Mucosa of descending colon (tissue), 3 donors: ENCODE data around the gene SNED1. TPM values are rescaled to one million over a fixed set of nuclear protein-coding genes. Genes with fewer than 3 reads are reported as not detected.
A peak's percentile ranks its signal among the peaks of the same experiment; 100 is the strongest.

Experiments used
- ATAC-seq: fragments of 200-7000 bp; cut with Tn5 transposase; one replicate; pipeline ENCODE4 v1.9.1; 2020; ENCODE audit warnings: mild to moderate bottlenecking, moderate library complexity
- DNase-seq, 3 donors: peaks; one replicate each; pipeline ENCODE4 v3.0.0-alpha.2; 2020
- H3K36me3 ChIP-seq: fragments of 200-600 bp; one replicate; pipeline ENCODE4 v1.8.0; 2021; ENCODE audit warnings: low read depth, mild to moderate bottlenecking
- H3K4me1 ChIP-seq: fragments of 200-600 bp; one replicate; pipeline ENCODE4 v1.8.0; 2021; ENCODE audit warnings: low read depth, mild to moderate bottlenecking
- H3K4me3 ChIP-seq: fragments of 200-600 bp; one replicate; pipeline ENCODE4 v1.8.0; 2021; ENCODE audit warnings: mild to moderate bottlenecking
- H3K9me3 ChIP-seq: fragments of 200-600 bp; one replicate; pipeline ENCODE4 v1.8.0; 2021; ENCODE audit warnings: mild to moderate bottlenecking
- intact Hi-C, 2 donors: fragments of 100-400 bp; cut with DNase I in 1 of 2; cut with micrococcal nuclease in 1 of 2; formaldehyde crosslinking; loops; one replicate each; pipeline versions ENCODE4 v1.11.0 to v1.11.1; 2022; cut with DNase I, micrococcal nuclease
- total RNA-seq, 3 donors: library from RNA; stranded (reverse); fragmentation: NEBNext Ultra II Directional in 2 of 3; extraction: Animal tissue kit (Norgen Biotek cat#: 25700) in 2 of 3; gene quantifications; one replicate each; pipeline versions ENCODE4 v1.2.1 to v1.2.4, GENCODE V29; 2021 to 2023
- TF ChIP-seq, protein P1 (sequence below): fragments of 200-600 bp; IDR thresholded peaks from one replicate; pipeline ENCODE4 v1.8.0; 2022; ENCODE audit warnings: antibody characterized with exemption, mild to moderate bottlenecking
- donor health status: DM: no; HTN: no; CAD: no; lungs with moderate emphysema.
- donor health status: DM: no; HTN: no; CAD: no.
- donor health status: DM: no; HTN: yes; CAD: no.

The SNED1 gene
- total RNA-seq, 3 donors from 2014 or later: 7.0 to 16.3 (median 14.1) TPM

DNA sequence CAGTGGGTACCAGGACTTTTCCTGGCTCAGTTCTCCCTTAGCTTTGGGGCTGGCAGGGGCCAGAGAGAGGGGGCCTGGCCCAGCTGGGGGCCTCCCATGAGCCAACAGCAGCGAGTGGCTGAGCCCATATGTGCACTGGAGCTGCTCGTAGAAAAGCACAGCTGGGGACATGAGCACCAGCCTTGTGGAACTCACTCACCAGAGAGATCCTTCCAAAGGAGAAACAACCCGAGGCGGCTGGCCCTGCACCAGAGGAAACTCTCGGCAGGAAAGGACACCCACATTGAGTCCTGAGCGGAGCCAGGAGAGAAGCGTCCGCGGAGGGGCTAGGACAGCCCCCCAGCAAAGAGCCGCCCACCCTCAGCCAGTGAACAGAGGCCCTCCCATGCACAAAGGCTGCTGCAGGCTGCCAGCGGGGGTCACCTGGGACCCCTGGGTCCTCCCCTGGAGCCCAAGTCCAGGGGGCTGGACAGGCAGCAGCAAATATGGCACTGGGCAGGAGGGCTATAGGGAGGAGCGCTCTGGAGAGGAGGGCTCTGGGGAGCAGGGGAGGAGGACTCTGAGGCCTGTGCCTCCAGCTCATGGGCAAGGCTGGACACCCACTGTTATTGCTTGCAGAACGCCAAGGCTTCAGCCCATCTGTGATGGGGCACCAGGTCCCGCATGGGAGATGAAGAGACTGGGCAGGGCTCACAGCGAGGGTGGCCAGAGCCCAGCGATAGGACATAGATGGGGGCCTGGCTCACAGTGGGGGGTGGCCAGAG lies 42.1 kb upstream of the SNED1 start:
- no peaks in the 10 kb centered on the region for H3K4me1 ChIP-seq

DNA sequence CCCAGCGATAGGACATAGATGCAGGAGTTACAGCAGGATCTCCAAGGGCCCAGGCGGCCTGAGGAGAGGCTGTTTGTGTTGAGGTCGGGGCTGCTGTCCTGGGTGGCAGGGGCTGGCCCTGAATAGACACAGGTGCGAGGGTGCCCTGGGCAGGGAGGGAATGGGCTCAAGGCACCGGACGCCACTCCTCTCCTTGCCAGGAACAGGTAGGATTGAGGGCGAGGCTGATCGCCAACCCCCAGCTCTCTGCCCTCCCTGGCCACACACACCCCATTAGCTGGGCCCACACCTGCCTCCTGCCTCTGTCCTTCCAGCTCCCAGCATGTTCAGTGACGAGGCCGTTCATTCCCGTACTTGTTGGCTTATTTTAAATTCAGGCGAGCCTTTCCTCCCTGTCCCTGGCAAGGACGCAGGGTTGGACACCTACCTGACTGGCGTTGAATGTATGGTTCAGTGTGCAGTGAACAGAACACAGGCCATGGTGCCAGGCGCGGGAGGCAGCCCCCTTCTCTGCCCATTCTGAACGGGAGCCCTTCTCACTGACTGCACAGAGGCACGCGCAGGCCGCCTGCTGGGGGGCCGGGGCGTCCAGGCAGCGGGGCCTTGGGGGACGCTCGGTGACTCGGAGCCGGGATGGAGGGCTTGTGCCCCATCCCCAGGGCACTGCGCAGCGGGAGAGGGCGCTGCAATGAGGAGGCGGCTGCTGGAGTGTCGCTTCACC lies 41.3 kb upstream of the SNED1 start:
- no peak for DNase-seq
- ATAC-seq: no peak
- intact Hi-C loops: no loop called here

More for the DNA sequence above, 42.1 kb upstream of the SNED1 start:
- H3K36me3 ChIP-seq: no peaks in the 10 kb centered on the region
- H3K4me3 ChIP-seq: no peak overlapping the region
- DNase-seq (peak in 2 of 3 donors; percentile 22 to 36), ATAC-seq (no peak)
- TF ChIP-seq, protein P1, sequence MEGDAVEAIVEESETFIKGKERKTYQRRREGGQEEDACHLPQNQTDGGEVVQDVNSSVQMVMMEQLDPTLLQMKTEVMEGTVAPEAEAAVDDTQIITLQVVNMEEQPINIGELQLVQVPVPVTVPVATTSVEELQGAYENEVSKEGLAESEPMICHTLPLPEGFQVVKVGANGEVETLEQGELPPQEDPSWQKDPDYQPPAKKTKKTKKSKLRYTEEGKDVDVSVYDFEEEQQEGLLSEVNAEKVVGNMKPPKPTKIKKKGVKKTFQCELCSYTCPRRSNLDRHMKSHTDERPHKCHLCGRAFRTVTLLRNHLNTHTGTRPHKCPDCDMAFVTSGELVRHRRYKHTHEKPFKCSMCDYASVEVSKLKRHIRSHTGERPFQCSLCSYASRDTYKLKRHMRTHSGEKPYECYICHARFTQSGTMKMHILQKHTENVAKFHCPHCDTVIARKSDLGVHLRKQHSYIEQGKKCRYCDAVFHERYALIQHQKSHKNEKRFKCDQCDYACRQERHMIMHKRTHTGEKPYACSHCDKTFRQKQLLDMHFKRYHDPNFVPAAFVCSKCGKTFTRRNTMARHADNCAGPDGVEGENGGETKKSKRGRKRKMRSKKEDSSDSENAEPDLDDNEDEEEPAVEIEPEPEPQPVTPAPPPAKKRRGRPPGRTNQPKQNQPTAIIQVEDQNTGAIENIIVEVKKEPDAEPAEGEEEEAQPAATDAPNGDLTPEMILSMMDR: no peak
- intact Hi-C loops: no loop called here
- no peaks in the 10 kb centered on the region for H3K9me3 ChIP-seq

DNA sequence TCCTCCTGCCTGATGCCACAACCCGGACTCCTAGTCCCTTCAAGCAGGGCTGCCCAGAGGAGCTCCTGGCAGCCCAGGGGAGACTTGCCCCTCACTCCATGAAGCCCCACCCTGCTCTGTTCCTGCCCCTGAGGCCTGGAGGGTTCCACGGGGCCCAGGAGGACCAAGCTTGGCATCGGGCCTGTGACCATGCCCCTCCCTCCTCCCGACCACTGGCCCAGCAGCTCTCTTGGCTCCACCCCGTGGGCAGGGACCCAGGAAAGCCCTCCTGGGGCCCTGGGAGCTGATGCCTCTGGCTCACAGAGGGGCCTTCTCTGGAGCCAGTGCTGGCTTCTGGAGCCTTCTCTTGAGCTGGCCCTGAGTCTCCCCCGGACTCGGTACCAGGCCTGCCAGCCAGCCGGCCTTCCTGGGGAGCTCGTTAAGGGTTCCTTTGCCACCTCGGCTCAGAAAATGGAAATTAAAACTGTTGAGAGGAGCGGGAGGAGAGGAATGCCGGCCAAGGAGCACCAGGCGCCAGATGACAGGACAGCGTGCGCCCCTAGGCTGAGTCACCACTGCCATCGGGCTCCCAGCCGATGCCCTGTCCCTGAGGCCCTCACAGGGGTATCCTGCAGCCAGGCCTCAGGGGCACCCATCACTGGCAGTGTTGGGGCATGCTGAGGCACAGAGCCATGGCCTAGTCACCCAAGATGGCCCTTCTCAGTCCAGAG lies 40.6 kb upstream of the SNED1 start:
- Histone ChIP-seq H3K36me3 (no peaks in the 10 kb centered on the region), H3K4me3 (no peak overlapping the region), H3K9me3 (no peaks in the 10 kb centered on the region), H3K4me1 (no peaks in the 10 kb centered on the region)
- peak in 1 of 3 donors; percentile 28 for DNase-seq
- intact Hi-C loops: no loop called here
- no peak for ATAC-seq
- TF ChIP-seq, protein P1: no peak

More for the DNA sequence above, 41.3 kb upstream of the SNED1 start:
- Histone ChIP-seq H3K4me3 (no peak overlapping the region), H3K9me3 (no peaks in the 10 kb centered on the region), H3K36me3 (no peaks in the 10 kb centered on the region), H3K4me1 (no peaks in the 10 kb centered on the region)
- TF ChIP-seq, protein P1: no peak

DNA sequence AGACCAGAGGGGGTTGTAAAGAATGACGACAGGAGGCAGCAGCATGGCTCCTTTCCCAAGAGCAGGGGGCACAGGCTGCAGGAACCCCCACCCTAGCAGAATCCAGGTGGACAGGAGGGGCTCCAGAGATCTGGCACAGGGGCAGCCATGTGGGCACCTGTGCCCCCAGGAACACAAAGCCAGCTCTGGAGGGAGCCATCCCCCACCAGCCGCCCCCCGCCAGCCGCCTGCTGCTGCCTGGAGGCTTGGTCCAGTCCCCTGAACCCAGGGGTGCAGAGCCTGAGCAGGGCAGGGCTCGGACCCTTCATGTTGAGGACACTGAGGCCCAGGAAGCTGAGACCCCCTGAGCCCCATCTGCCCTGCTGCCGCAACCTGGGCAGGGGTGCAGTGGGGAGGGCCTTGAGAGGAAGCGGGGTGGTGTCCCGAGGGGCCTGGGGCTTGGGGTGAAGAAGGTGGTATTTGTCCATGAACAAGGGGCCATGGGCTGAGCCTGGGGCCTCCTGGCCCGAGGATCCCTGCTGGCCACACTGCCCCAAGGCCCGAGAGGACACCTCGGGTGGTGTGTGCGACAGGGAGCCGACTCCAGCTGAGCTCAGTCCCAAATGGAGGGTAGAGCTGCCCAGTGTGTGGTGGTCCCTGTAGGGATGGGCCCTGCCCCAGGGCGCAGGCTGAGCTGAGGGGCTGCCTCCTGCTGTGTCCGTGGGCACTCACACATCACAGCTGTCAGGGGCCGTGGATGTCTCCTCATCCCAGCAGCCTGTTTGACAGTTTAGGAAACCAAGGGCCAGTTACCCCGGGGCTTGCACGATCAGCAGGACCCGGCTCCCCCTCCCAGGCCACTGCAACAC lies 39.8 kb upstream of the SNED1 start:
- no peak for DNase-seq
- intact Hi-C loops: no loop called here

More for the DNA sequence above, 39.8 kb upstream of the SNED1 start:
- Histone ChIP-seq H3K9me3 (no peaks in the 10 kb centered on the region), H3K36me3 (no peaks in the 10 kb centered on the region), H3K4me3 (no peak overlapping the region), H3K4me1 (no peaks in the 10 kb centered on the region)
- TF ChIP-seq, protein P1: no peak
- no peak for ATAC-seq
